Measurements from ENCODE around the gene ZNF687.
A peak's percentile ranks its signal among the peaks of the same experiment; 100 is the strongest.

The ZNF687 gene

DNA sequence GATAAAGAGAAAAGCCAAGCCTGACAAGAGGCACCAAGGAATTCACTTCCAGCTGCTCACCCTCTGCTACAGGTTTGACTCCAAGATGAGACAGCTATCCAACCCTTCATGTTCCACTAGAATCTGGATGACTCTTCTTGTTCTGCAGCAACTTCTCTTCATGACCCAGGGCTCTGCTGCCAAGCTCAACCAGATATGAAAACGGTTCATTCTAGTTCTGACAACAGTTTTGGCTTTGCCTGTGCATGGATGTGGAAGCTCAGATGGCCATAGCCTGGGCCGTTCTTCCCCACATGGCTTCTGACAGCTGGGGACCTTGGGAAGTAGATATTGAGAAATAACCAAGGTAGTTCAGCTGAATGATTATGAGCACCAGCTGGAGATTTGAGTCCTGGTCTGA is 31.4 kb downstream of the ZNF687 start:
- no peak for DNase-seq

DNA sequence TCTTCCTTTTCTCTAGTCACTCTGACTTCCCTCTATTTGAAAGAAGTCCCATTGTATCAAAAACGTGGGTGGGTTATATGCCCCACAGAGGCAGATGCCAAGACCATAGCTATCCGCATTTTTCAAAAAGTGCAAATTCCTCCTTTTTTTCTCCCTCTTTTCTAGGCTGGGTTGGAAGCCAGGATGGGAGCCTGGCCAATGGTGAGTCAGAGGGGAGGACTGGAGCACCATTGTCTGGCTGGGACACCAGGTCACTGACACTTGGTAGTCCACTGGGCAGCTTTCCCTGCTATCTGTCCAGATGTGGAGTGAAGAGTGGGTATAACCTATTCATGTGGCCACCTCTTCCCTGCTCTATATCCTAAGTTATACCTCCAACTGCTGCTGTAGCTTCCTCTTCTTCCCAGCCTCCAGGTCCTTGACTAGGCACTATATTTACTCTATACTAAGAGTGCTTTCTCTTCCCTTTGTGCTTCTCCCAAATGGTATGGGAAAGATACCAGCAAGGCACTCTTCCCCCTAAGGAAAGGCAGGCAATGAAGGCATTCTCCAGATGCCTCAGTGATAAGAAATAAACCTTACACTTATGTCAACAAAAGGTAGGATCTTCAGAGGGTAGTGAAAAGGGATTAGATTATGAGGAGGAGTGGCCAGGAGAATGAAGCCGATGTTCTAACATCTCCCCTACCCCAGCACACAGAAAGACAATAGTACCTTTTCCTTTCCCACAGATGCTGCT is 32.2 kb downstream of the ZNF687 start:
- no peak for DNase-seq

DNA sequence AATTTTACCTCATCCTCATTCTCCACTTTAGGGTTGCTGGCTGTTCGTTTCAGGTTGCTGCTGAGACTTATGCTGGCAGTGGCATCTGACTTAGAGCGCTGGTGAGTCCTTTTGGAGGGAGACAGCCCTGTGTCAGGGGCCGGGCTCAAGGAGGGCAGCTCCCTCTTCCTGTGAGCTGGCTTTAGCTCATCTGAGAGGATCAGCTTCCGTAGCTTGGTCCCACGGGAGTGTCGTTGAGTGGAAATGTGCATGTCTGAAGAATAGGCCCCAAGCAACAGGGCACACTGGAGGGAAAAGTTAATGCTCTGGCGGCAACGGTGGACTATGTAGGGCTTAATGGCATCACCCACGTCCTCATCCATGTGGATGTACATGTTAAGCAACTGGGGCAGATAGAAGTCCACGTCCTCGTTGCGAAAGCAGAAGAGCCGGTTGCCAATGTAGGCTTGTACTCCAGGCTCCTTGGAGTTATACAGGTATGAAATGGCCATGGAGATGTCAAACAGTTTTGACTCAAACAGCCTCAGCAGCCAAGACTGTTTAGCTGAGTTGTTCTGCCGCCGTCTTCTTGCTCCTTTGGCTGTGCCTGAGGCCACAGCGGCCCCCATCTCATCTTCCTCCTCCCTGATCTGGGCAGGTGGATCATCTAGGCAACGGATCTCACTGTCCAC is 33.6 kb downstream of the ZNF687 start:
- DNase-seq: no peak

DNA sequence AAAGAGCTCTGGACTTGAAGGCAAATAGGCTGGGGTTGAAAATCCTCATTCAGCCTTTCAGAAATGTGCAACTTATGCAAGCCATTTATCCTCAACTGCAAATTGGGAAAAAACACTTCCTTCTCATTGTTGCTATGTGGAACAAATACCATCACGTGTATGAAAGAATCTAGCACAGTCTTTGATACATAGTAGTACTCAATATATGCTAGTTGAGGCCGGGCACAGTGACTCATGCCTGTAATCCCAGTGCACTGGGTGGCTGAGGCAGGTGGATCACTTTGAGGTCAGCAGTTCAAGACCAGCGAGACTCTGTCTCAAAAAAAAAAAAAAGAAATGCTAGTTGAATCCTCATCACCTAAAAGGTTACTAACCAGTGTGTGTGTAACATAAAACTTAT is 36.9 kb downstream of the ZNF687 start:
- no peak for DNase-seq

DNA sequence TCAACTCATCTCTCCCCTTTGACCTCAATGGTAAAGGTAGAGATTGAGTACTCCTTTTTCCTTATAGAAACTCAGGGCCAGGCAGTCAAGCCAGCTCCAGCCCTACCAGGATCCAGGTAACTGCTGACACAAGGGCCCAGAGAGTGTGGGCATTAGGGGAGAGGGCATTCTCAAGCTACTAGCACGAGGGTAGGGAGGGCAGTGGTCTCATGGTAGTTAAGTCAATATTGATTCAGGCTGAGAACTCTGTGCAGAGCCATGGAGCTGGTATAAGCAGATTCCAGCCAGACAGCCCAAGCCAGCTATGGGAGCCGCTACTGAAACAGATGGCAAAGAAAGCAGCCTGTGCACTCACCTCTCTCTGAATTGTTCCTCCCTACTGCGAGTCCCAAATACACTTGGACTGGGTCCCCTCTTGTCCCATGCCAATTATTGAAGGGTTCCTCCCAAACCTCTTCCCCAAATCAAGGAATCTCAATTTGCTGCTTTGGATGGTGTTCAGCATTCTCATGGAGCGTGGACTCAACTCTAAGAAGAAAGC is 42.4 kb downstream of the ZNF687 start:
- no peak for DNase-seq

DNA sequence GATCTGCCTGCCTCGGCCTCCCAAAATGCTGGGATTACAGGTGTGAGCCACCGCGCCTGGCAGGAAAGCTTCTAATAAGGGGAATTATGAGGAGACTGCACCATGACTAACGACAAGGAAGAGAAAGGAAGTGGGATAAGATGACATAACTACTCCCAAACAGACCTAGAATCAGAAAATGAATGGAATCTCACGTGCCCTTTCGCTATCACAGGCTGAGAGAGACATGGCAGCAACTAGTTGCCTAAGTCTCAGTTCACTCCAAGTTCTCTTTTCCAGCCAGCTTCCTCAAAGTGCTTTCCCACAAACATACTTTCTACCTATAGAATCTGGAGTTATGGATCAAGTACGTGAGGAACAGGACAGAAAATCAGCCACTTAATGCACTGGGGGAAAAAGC is 43.1 kb downstream of the ZNF687 start:
- no peak for DNase-seq

DNA sequence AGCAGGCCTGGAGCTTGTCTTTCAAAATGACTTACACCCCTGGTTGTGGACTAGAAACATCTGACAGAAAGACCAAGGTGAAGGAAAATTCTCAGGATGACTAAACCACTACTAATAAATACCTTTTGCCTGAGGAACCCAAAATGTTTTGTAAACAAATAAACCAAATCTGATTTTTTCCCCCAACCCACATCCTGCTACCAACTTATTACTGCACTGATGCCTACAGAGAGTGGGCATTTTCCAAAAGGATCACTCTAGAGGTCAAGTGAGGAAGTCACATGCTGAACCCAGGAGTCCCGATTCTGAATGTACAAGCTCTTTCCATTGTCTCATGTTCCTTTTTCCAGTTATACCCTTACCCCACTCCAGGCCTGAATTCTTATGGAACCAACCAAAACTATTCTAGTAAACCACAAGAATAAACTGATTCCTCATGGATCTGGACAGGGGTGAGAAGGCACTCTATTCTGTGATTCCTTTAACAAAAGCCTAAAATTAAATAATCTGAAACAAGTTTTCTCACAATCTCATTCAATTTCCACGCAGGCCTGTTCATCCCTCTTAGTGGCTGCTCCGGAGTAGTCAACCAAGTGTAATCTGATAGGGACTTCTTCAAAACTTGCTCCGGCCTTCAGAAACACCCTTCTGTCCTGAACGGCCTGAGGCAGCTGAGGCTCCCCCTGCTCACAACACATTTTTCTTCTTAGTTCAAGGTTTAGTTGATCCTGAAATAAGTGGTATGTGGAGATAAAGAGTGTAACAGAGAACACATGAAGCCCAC is 43.7 kb downstream of the ZNF687 start:
- no peak for DNase-seq

DNA sequence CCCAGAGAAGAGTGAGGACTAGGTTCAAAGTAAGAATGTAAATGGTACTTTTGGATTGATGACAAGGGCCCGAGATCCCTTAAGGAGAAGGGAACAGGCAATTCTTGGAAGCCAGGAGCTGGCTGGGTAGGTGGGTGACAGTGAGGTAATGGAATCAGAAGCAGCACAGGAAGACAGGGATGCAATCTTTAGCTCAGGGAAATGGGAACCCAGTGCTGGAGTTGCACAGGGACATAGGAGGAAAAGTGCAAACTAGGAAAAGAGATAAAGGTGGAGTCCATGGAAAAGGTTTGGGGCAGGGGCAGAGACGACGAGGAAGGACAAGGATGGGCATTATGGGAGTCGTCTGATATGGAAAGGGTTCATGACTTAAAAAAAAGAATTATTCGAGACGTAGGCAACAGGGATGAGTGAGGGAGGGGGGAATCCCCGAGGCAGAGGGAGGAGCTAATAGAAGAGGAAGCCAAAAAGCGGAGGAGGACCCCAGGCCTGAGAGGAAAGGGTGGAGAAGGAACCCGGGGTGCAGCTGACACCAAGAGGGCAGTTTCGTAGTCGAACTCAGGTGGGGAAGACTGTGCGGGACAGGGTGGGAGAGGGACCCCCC is 44.6 kb downstream of the ZNF687 start:
- no peak for DNase-seq

DNA sequence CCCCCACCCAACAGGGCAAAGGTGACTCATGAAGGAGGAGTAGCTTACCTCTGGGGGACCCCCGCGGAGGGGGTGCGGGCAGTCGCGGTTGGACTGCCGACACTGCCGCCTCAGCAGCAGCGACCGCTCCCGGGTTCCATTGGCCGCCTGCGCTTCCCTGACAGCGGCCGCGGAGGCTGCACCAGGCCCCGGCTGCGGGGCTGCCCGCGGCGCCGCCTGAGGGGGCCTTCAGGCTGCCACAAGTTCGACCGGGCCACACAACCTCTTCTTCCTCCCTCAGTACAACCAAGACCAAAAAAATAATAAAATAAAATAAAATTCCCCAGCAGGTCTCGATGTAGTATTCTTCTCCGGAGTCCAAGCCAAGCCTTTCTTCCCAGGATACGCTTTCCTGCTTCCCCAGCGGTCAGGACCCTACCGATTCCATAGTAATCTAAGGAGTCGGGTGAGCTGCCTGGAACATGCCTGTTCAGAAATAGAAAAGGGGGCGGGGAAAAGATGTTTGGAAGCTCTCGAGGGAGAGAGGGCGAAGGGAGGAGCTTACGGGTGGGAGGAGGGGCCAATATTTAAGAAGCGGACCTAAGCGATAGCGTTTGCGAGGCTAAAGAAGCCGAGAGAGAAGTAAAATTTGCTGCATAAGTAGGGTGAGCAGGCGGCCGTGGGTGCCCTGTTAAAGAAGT is 45.3 kb downstream of the ZNF687 start, which contains the start of gene PI4KB:
Gene PI4KB (minus strand): TSS at position 194 of the 680 bp plus-strand sequence. CDS start 10,935 bp downstream, outside the sequence.
- peak; percentile 97 for DNase-seq

DNA sequence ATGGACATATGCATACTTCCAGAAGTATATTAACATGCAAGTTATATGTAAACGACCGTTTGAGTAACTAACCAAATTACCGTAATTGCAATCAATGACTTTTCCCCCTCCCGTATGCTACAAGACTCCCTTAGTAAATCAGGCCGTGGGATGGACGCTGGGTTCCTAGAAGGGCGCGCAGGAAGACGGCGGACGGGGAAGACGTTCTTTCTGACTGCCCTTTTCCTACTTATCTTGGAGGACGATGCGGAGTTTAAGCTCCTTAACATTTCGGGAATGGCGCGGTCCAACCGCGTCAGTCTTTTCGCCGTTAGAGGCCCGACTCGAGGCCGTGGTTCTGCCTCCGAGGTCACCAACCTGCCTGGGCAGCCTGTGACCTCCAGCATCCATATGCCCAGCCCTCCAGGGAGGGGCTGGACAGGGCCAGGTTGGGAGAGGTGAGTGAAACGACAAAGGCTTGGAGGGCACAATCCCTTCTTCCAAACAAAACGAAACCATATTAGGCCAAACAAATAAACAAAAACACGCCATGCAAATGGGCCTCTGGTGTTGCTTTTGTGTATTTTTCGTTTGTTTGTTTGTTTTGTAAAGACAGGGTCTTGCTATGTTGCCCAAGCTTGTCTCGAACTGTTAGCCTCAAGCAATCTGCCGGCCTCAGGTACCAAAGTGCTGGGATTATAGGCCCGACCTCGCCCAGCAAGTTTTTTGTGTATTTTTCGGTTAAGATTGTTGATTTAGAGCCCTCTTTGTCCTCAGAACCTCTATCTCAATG is 46.0 kb downstream of the ZNF687 start:
- DNase-seq: no peak

DNA sequence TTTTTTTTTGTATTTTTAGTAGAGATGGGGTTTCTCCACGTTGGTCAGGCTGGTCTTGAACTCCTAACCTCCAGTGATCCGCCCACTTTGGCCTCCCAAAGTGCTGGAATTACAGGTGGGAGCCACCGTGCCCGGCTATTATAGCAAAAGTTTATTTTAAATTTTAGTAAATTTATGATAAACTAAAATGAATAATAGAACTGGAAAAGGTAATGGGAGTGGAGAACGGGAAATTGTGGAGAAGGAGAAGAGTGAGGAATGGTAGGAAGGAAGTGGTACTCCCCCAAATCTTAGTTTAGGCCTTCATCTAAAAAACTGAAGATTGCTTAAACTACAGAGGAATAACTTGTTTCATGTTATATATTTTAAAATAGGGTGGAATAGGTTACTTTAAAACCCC is 52.7 kb downstream of the ZNF687 start:
- no peak for DNase-seq

DNA sequence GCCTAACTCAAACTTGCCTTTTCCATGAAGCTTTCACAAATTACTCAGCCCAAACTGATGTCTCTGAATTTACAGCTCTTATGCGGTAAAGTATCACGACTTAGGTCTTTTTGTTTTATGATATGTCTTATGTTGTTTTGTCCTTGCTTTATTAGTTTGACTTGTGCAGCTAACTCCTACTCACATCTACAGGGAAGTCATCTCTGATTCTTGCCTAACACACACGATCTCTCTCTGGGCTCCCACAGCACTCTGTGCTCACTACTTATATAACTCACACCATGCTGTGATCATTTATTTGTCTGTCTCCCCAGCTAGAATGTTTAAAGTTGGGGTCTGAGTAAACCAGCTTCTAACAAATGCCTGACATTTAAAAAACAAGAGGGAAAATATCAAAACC is 54.5 kb downstream of the ZNF687 start:
- DNase-seq: no peak

DNA sequence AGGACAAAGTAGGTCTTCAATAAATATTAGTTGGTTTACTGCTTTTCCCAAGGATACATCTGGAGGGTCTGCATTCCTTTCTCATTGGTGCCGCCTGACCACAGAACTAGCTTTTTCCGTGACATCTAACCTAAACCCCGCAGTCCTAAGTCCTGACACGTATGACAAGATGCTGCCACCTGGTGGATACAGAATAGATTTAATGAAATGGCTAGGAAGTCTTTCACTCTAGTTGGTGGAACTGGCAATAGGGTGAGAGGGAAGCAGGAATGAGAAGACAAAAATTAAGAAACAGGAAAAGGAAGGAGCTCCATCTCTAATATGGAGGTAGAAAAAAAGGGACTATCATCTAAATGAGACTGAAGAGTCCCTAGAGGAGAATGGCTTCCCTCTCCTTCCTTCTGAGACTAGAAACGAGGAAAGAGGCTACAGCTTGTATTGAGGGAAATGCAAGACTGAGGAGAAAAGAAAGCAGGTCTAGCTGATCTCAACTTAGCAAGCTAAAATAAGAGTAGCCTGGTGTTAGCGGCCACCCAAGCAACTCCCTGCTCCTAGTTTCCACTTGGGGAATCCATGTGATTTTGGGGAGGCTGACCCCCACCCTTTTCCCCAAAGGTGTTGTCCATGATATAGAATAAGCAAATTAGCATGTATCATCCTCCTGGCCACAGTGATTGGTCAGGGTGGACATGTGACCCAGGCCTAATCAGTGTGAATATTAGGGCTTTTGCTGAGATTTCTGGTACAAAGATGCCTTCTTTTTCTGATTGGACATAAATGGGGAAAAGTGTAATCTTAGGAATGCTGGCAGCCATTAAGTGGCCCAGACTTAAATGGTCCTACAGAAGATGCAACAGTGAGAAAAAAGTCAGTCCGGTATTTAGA is 59.0 kb downstream of the ZNF687 start:
- peak; percentile 69 for DNase-seq

Data from NCI-H2029 (cell line).